Suprapubic skin (tissue), 4 donors: ENCODE results near the gene NKAIN4. TPM values are rescaled to one million over a fixed set of nuclear protein-coding genes. Genes with fewer than 3 reads are reported as not detected.

Source experiments
- DNase-seq, 2 donors: peaks; one replicate each; pipeline ENCODE4 v3.0.0-alpha.2; 2019; ENCODE audit warnings: low spot score in 2 of 2
- H3K27ac ChIP-seq: fragments of 200-600 bp; sonication (generic); one replicate; pipeline ENCODE4 v1.5.1; 2019
- H3K27me3 ChIP-seq: fragments of 200-600 bp; sonication (generic); one replicate; pipeline ENCODE4 v1.5.1; 2019
- H3K36me3 ChIP-seq: fragments of 200-600 bp; sonication (generic); one replicate; pipeline ENCODE4 v1.5.1; 2019
- H3K4me1 ChIP-seq: fragments of 200-600 bp; sonication (generic); one replicate; pipeline ENCODE4 v1.5.1; 2019
- H3K4me3 ChIP-seq: fragments of 200-600 bp; sonication (generic); one replicate; pipeline ENCODE4 v1.5.1; 2019; ENCODE audit warnings: mild to moderate bottlenecking
- H3K9me3 ChIP-seq: fragments of 200-600 bp; sonication (generic); one replicate; pipeline ENCODE4 v1.5.1; 2019
- EP300 ChIP-seq: sonication (generic); formaldehyde crosslinking; IDR thresholded peaks from one replicate; pipeline ENCODE4 v1.6.1; 2017; ENCODE audit warnings: antibody characterized with exemption
- POLR2A ChIP-seq, 2 donors: fragments of 450-650 bp; IDR thresholded peaks; one replicate each; pipeline ENCODE4 v1.6.1; 2017; ENCODE audit warnings: antibody characterized with exemption in 2 of 2, mild to moderate bottlenecking in 2 of 2, moderate library complexity in 2 of 2
- POLR2AphosphoS5 ChIP-seq, 3 donors: sonication (generic); formaldehyde crosslinking; IDR thresholded peaks; one replicate each; pipeline ENCODE4 v1.6.1; 2017; ENCODE audit warnings: antibody characterized with exemption in 3 of 3
- WGBS: methylation state at CpG from one replicate; pipeline ENCODE4 v1.1.5; 2018; 5-methylcytosine and 5-hydroxymethylcytosine counted together
- total RNA-seq, 4 donors: library from RNA; depleted of rRNA; stranded (reverse); fragments of >200 nt; gene quantifications; one replicate each; pipeline ENCODE4 v1.1.0, GENCODE V29; 2016
- TF ChIP-seq, protein P1 (sequence below), 2 donors: fragments of 200-600 bp in 1 of 2; fragments of 450-650 bp in 1 of 2; sonication (generic) in 1 of 2; IDR thresholded peaks; one replicate each; pipeline ENCODE4 v1.5.1; 2016 to 2019; ENCODE audit warnings: antibody characterized with exemption in 2 of 2, mild to moderate bottlenecking in 1 of 2, moderate library complexity in 1 of 2

The NKAIN4 gene
- total RNA-seq, 4 donors from 2014 or later = 0.42 TPM; not detected in 3

DNA sequence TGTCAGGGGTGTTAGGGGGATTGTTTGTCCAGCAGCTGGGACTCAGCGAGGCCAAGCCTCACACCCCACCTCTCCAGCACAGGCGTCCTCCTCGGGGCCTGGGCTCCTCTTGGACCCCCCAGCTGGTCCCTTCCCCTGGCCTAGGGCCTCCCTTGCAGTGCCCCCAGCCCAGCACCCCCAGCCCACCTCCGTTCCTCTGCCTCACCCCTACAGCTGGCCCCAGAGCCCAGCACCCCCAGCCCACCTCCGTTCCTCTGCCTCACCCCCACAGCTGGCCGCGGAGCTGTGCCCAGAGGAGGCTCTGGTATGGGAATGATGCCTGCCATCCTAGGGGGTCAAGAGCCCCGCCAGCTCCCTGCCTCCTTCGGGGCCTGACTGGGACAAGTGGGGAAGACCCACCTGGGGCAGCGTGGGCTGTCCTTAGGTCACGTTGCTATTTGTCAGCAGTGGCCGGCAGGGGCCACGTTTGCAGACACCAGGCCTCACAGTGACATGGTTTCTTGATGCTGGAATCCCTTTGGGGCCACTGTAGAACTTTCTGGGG, 30.8 kb upstream of the NKAIN4 start:
- Histone ChIP-seq H3K9me3 (no peaks in the 10 kb centered on the region), H3K27me3 (no peaks in the 10 kb centered on the region), H3K36me3 (peaks cover 91% of the 10 kb centered on the region), H3K27ac (no peak overlapping the region), H3K4me3 (no peak overlapping the region), H3K4me1 (peaks cover under 1% of the 10 kb centered on the region)
- DNase-seq = no peak
- 79% methylated on average over 13 of the region's 13 CpGs for WGBS
- TF ChIP-seq POLR2A (IDR thresholded peaks at IDR 0.05) = no peak
- no peak for TF ChIP-seq EP300
- TF ChIP-seq POLR2AphosphoS5 (IDR thresholded peaks at IDR 0.05) = no peak
- TF ChIP-seq, protein P1, sequence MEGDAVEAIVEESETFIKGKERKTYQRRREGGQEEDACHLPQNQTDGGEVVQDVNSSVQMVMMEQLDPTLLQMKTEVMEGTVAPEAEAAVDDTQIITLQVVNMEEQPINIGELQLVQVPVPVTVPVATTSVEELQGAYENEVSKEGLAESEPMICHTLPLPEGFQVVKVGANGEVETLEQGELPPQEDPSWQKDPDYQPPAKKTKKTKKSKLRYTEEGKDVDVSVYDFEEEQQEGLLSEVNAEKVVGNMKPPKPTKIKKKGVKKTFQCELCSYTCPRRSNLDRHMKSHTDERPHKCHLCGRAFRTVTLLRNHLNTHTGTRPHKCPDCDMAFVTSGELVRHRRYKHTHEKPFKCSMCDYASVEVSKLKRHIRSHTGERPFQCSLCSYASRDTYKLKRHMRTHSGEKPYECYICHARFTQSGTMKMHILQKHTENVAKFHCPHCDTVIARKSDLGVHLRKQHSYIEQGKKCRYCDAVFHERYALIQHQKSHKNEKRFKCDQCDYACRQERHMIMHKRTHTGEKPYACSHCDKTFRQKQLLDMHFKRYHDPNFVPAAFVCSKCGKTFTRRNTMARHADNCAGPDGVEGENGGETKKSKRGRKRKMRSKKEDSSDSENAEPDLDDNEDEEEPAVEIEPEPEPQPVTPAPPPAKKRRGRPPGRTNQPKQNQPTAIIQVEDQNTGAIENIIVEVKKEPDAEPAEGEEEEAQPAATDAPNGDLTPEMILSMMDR (IDR thresholded peaks at IDR 0.05) = no peak

DNA sequence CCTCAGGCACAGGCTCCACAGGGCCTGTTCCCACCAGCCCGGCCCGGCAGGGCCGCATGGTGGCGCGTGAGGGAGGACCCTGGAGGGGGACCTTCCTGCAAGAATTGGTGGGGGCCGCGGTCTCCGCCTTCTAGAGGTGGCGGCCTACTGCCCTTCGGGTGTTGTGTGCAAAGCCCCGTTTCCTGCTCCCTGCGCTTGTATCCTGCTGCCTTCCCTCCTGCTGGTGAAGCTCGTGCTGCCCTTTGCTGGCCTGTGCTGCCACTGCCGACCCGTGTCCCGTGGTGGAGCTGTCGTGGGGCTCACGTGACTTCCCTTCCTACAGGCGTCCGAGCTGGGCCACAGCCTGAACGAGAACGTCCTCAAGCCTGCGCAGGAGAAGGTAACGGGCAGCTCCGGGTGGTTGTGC, 30.3 kb upstream of the NKAIN4 start:
- H3K9me3 ChIP-seq = no peaks in the 10 kb centered on the region
- H3K4me1 ChIP-seq = no peaks in the 10 kb centered on the region
- TF ChIP-seq POLR2AphosphoS5 (IDR thresholded peaks at IDR 0.05) = no peak
- no peak for TF ChIP-seq POLR2A (IDR thresholded peaks at IDR 0.05)
- TF ChIP-seq, protein P1 (IDR thresholded peaks at IDR 0.05) = no peak
- no peak for TF ChIP-seq EP300
- no peaks in the 10 kb centered on the region for H3K27me3 ChIP-seq
- peaks cover 96% of the 10 kb centered on the region for H3K36me3 ChIP-seq
- WGBS = 87% methylated on average over 9 of the region's 25 CpGs
- no peak overlapping the region for H3K4me3 ChIP-seq
- H3K27ac ChIP-seq = no peak overlapping the region
- DNase-seq = no peak

DNA sequence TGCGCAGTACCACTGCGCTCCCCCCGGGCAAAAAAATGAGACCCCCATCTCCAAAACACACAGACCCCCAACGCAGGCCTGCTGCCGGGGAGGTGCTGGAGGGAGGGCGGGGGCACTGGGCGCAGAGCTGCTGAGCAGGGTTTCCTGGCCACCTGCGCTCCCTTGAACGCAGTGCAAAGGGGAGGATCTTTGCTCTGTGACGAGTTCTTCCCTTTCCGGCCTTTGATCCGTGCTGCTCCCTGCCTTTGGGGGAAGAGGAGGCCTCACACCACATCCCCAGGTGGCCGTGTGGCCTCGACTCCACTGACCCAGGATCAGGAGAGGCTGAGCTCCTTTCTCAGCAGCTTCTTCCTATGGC, 29.8 kb upstream of the NKAIN4 start:
- H3K27ac ChIP-seq = no peak overlapping the region
- TF ChIP-seq POLR2AphosphoS5 (IDR thresholded peaks at IDR 0.05) = no peak
- no peak for TF ChIP-seq POLR2A (IDR thresholded peaks at IDR 0.05)
- no peak for TF ChIP-seq EP300
- TF ChIP-seq, protein P1 (IDR thresholded peaks at IDR 0.05) = no peak
- H3K4me1 ChIP-seq = no peaks in the 10 kb centered on the region
- no peak overlapping the region for H3K4me3 ChIP-seq
- DNase-seq = no peak
- WGBS = 81% methylated on average over 12 of the region's 14 CpGs
- no peaks in the 10 kb centered on the region for H3K27me3 ChIP-seq
- peaks cover 98% of the 10 kb centered on the region for H3K36me3 ChIP-seq
- no peaks in the 10 kb centered on the region for H3K9me3 ChIP-seq

DNA sequence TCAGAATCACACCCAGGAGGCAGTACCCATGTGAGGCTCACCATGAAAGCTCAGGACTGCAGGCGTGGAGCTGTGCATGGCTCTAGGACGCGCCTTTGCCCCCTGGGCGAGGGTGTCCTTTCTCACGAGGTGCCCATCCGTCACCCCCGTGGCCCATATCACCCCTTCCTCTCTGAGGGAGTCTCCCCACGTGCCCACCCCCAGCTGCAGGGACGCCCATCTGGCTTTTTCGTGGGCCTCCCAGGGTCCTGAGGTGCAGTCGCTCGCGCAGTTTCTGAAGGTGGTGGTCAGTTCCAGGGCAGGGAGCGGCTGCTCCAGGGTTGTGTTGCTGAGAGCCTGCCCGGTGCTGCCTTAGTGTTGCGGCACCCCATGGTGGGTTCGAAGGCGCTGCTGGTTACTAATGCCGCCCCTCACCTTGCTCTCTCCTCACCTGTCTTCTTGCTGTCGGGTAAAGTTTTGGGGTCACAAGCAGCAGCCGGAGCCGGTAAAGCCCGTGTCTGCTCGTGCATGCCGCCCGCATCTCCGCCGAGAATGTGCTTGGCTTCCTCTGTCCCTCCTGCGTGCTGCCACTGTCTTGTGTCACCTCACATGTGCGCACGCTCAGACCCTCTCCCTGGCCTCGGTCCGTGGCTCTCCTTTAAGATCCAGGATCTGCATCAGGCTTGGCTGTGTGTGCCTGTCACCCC, 29.3 kb upstream of the NKAIN4 start:
- Histone ChIP-seq H3K27me3 (no peaks in the 10 kb centered on the region), H3K27ac (no peak overlapping the region), H3K4me1 (no peaks in the 10 kb centered on the region), H3K9me3 (no peaks in the 10 kb centered on the region), H3K4me3 (no peak overlapping the region), H3K36me3 (peaks cover 98% of the 10 kb centered on the region)
- DNase-seq = no peak
- TF ChIP-seq, protein P1 (IDR thresholded peaks at IDR 0.05) = no peak
- TF ChIP-seq EP300 (no peak), POLR2AphosphoS5 (IDR thresholded peaks at IDR 0.05) (no peak), POLR2A (IDR thresholded peaks at IDR 0.05) (no peak)
- WGBS = 91% methylated on average over 22 of the region's 33 CpGs

DNA sequence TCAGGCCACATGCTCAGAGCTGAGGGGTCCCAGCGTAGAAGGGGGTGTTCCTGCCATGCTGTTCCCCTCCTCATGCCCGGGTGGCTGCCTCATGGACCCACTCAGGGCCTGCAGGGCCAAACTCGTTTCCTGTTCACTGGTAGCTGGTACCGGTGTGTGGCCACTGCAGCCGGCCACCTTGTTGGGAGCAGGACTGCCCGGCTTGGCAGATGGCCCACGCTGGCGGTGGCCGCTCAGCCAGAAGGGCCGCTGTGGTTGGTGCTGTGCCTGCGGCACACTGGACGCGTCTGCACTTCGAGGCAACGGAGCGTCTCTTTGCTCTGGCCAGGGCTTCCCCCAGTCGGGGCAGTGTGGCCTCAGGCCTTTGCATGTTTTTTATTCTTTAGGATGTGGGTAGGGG, 28.7 kb upstream of the NKAIN4 start:
- Histone ChIP-seq H3K27ac (no peak overlapping the region), H3K9me3 (no peaks in the 10 kb centered on the region), H3K4me1 (no peaks in the 10 kb centered on the region), H3K27me3 (no peaks in the 10 kb centered on the region), H3K36me3 (peaks cover 98% of the 10 kb centered on the region), H3K4me3 (no peak overlapping the region)
- TF ChIP-seq EP300 (no peak), POLR2AphosphoS5 (IDR thresholded peaks at IDR 0.05) (no peak), POLR2A (IDR thresholded peaks at IDR 0.05) (no peak)
- TF ChIP-seq, protein P1 (IDR thresholded peaks at IDR 0.05) = no peak
- 99% methylated on average over 12 of the region's 17 CpGs for WGBS
- no peak for DNase-seq
